ENCODE results near the gene P2RY11. TPM values are rescaled to one million over a fixed set of nuclear protein-coding genes. Genes with fewer than 3 reads are reported as not detected.
A peak's percentile ranks its signal among the peaks of the same experiment; 100 is the strongest.

The P2RY11 gene
- total RNA-seq, 2 experiments from 2014 or later: 11.9 to 43.3 TPM

GRCh38 chr19:10112037-10112761, 706 bp downstream of the P2RY11 start:
- Histone ChIP-seq H3K9me2 (ENCODE audit: insufficient read depth, low read length) (no peaks in the 10 kb centered on the region), H4K20me1 (ENCODE audit: insufficient read depth, low read length) (no peaks in the 10 kb centered on the region), H2AFZ (ENCODE audit: low read length) (no peak overlapping the region), H3K36me3 (ENCODE audit: insufficient read depth, low read length) (peaks cover 95% of the 10 kb centered on the region), H3K9me3 (ENCODE audit: low read length) (no peaks in the 10 kb centered on the region), H3K27ac (ENCODE audit: low read depth, low read length, poor library complexity, severe bottlenecking) (peak overlapping the region; percentile 55), H3K4me2 (ENCODE audit: low read length) (peak overlapping the region; percentile 7; the same call in 1 of the 2 replicates), H3K4me1 (ENCODE audit: insufficient read depth, low read length, poor library complexity, severe bottlenecking) (peaks cover 36% of the 10 kb centered on the region), H3K79me2 (ENCODE audit: insufficient read depth, low read depth, low read length) (peaks cover 23% of the 10 kb centered on the region), H3K4me3 (ENCODE audit: low read depth, low read length, poor library complexity, severe bottlenecking) (no peak overlapping the region)
- no TSS peak for BruUV-seq (replicated peaks)
- no peak for DNase-seq (ENCODE audit: low spot score)
- ChIA-PET POLR2A (interaction anchor here (0.6 to 1.5 kb wide), 3 partner anchors 8 to 20 kb away, joined by 3 to 4 read pairs (median 3); no protein-coding TSS in a partner anchor), CTCF (ENCODE audit: unreplicated experiment) (no interaction called here)
- intact Hi-C loops (cut with micrococcal nuclease; ENCODE audit: unreplicated experiment): loop anchor here (5.0 kb wide), 1 partner anchor 180 kb away; no protein-coding TSS in a partner anchor
- no peak for TF ChIP-seq EZH2phosphoT487 (IDR thresholded peaks at IDR 0.05; ENCODE audit: borderline replicate concordance, low read depth, low read length)
- TF ChIP-seq, protein P1, sequence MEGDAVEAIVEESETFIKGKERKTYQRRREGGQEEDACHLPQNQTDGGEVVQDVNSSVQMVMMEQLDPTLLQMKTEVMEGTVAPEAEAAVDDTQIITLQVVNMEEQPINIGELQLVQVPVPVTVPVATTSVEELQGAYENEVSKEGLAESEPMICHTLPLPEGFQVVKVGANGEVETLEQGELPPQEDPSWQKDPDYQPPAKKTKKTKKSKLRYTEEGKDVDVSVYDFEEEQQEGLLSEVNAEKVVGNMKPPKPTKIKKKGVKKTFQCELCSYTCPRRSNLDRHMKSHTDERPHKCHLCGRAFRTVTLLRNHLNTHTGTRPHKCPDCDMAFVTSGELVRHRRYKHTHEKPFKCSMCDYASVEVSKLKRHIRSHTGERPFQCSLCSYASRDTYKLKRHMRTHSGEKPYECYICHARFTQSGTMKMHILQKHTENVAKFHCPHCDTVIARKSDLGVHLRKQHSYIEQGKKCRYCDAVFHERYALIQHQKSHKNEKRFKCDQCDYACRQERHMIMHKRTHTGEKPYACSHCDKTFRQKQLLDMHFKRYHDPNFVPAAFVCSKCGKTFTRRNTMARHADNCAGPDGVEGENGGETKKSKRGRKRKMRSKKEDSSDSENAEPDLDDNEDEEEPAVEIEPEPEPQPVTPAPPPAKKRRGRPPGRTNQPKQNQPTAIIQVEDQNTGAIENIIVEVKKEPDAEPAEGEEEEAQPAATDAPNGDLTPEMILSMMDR (conservative IDR thresholded peaks at IDR 0.05; ENCODE audit: low read length): no peak

- ChIA-PET POLR2A (interaction anchor here (0.6 to 1.5 kb wide), 2 partner anchors 9 to 11 kb away, joined by 3 to 4 read pairs; no protein-coding TSS in a partner anchor), CTCF (ENCODE audit: unreplicated experiment) (no interaction called here)
- Histone ChIP-seq H3K4me3 (ENCODE audit: low read depth, low read length, poor library complexity, severe bottlenecking) (no peak overlapping the region), H2AFZ (ENCODE audit: low read length) (no peak overlapping the region), H3K9me2 (ENCODE audit: insufficient read depth, low read length) (no peaks in the 10 kb centered on the region), H3K27ac (ENCODE audit: low read depth, low read length, poor library complexity, severe bottlenecking) (peak overlapping the region; percentile 55), H3K79me2 (ENCODE audit: insufficient read depth, low read depth, low read length) (peaks cover 19% of the 10 kb centered on the region), H4K20me1 (ENCODE audit: insufficient read depth, low read length) (no peaks in the 10 kb centered on the region), H3K4me1 (ENCODE audit: insufficient read depth, low read length, poor library complexity, severe bottlenecking) (peaks cover 28% of the 10 kb centered on the region), H3K36me3 (ENCODE audit: insufficient read depth, low read length) (peaks cover 94% of the 10 kb centered on the region), H3K4me2 (ENCODE audit: low read length) (peak overlapping the region; percentile 39; the same call in 1 of the 2 replicates), H3K9me3 (ENCODE audit: low read length) (no peaks in the 10 kb centered on the region)
- intact Hi-C loops (cut with micrococcal nuclease; ENCODE audit: unreplicated experiment): loop anchor here (1.0 to 5.0 kb wide), 3 partner anchors 14 to 181 kb away; no protein-coding TSS in a partner anchor
- TF ChIP-seq EZH2phosphoT487 (IDR thresholded peaks at IDR 0.05; ENCODE audit: borderline replicate concordance, low read depth, low read length): no peak
- TF ChIP-seq, protein P1 (conservative IDR thresholded peaks at IDR 0.05; ENCODE audit: low read length): peak; percentile 86
- DNase-seq (ENCODE audit: low spot score): peak; percentile 73
- BruUV-seq (replicated peaks): no TSS peak
Observed at GRCh38 chr19:10112895-10113591, 1.6 kb downstream of the P2RY11 start.

All from OCI-LY7 (cell line).